ENCODE results near the gene ITGB4.

ITGB4 gene

DNA sequence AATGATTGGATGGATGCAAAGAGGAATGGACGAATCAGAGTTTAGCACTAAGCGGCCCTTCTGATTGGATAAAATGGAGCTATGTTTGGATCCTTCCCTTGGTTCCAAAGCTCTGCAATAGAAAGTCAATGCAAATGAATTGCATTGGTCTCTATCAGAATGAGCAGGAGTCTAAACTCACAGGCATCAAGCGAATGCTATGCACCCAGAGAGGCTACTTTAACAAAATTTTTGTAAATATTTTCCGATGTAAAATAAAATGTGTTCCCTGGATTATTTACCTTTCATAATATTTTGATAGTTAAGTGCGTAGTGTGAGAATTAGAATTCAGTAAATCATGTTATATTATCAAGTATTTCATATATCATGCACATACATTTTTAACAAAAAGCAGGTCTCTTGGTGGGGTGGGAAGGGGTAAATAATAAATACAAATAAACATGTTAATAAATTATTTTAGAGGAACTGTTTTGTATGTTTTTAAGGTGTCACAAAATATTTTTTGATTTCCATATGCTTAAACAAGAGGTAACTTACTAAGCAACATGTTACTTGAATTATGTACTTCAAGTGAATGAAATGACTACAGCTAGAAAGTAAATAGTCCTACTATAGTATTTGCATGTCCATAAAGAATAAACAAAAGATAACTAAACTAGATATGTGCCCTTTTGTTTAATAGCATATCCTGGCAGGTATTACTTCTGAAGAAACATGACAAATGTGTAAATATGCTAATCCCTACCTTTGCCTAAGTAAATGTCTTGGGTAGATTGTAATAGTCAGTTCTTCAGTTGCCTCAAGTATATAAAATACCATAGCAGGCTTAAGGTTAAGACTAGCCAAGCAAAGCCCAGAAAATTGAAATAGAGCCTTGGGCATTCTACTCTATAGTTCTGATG is 59.0 kb downstream of the ITGB4 start:
- TF ChIP-seq, protein P1, sequence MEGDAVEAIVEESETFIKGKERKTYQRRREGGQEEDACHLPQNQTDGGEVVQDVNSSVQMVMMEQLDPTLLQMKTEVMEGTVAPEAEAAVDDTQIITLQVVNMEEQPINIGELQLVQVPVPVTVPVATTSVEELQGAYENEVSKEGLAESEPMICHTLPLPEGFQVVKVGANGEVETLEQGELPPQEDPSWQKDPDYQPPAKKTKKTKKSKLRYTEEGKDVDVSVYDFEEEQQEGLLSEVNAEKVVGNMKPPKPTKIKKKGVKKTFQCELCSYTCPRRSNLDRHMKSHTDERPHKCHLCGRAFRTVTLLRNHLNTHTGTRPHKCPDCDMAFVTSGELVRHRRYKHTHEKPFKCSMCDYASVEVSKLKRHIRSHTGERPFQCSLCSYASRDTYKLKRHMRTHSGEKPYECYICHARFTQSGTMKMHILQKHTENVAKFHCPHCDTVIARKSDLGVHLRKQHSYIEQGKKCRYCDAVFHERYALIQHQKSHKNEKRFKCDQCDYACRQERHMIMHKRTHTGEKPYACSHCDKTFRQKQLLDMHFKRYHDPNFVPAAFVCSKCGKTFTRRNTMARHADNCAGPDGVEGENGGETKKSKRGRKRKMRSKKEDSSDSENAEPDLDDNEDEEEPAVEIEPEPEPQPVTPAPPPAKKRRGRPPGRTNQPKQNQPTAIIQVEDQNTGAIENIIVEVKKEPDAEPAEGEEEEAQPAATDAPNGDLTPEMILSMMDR (conservative IDR thresholded peaks at IDR 0.05; ENCODE audit: low read depth, low read length): no peak
- no peak overlapping the region for H3K4me3 ChIP-seq (ENCODE audit: low read depth, low read length)

DNA sequence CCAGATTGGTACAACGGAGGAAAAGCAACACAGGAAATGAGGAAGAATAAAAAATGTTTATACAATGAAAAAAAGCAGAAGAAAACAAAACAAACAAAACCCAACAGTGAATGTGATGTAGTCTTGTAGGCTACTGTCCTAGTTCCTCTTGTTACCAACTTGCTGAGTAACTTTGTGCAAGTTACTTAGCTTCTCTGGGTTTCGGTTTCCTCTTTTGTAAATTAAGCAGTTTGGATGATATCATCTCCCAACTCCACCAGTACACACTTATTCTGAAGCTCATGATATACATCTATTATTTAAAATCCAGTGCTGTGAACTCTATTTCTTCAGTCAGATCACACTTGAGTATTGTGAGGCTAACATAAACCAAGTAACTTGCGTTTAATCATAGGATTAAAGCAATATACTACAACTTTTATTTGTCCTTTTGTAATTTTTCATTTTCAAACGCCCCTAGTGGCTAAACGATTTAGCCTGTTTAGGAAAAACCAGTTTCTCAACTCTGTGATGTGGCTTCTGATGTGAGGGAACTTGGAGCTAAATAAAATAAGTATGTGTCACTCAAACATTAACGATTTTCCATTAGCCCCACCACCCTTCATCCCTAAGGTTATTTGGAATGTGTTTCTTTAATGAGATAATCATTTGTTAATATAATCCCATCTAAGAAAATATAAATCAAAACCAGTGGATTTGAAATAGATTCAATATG is 62.0 kb downstream of the ITGB4 start:
- DNase-seq (ENCODE audit: low read depth): peak; percentile 79
- peak overlapping the region; percentile 26 for H3K4me3 ChIP-seq (ENCODE audit: low read depth, low read length)

More for the DNA sequence above, 59.0 kb downstream of the ITGB4 start:
- no peak for DNase-seq (ENCODE audit: low read depth)

DNA sequence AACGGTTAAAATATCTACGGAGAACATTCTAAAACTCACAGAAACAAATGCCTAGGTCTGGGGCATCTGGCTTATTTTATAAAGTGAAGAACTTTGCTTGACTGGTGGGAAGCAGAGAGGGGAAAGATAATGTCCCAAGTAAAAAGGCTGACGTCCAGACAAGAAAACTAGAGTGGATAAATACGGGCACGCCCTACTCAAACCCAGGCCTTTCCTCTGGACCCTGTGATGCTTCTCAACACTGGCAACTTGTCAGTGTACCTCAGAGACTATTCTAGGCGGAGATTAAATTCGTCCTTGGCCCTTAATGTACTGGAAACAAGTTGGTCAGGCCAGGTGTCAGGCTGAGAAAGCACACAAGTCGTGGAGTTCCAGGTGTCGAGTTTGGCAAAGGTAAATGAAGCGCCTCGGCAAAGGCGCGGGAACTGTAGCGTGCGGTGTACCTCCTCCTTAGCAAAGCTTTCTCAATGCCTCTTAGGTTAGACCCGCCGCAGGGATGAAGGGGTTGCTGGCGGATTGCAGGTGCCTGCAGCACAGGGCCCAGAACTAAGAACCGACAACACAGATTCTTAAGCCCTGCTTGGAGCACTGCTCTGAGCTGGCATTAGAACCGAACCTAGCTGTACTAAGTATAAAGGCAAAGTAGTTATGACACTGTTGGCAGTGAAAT is 62.7 kb downstream of the ITGB4 start:
- TF ChIP-seq, protein P1 (conservative IDR thresholded peaks at IDR 0.05; ENCODE audit: low read depth, low read length): no peak
- DNase-seq (ENCODE audit: low read depth): no peak
- H3K4me3 ChIP-seq (ENCODE audit: low read depth, low read length): peak overlapping the region; percentile 50

More for the DNA sequence above, 62.0 kb downstream of the ITGB4 start:
- TF ChIP-seq, protein P1 (conservative IDR thresholded peaks at IDR 0.05; ENCODE audit: low read depth, low read length): peak; percentile 69

DNA sequence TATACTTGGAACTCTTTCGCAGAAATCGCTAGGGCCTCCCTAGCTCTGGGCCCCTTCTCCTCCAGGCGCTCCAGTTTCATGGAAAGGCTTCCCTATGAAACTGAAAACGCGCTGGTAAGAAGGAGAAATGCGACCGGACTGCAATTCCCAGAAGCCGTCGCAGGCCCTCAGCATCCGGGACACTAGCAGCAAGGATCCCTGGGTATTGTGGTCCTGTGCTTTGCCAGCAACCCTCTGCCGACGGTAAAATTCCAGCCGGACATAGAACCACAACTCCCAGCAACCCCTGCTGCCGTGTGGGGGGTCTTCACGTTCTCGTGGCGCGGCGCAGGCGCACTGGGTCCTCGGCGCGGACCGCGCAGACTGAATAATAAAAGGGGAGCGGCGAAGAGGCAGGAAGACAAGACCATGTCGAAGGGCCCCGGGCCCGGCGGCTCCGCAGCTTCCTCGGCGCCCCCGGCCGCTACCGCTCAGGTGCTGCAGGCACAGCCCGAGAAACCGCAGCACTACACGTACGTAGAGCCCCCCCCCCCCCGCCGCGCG is 63.3 kb downstream of the ITGB4 start, which contains the start of gene UNK:
UNK (plus strand) TSS at position 334 of the 543 bp plus-strand sequence; CDS start at position 409, 75 bp downstream.
- TF ChIP-seq, protein P1 (conservative IDR thresholded peaks at IDR 0.05; ENCODE audit: low read depth, low read length): no peak
- peak; percentile 100 for DNase-seq (ENCODE audit: low read depth)
- H3K4me3 ChIP-seq (ENCODE audit: low read depth, low read length): peak within 1 kb of the TSS; percentile 77

DNA sequence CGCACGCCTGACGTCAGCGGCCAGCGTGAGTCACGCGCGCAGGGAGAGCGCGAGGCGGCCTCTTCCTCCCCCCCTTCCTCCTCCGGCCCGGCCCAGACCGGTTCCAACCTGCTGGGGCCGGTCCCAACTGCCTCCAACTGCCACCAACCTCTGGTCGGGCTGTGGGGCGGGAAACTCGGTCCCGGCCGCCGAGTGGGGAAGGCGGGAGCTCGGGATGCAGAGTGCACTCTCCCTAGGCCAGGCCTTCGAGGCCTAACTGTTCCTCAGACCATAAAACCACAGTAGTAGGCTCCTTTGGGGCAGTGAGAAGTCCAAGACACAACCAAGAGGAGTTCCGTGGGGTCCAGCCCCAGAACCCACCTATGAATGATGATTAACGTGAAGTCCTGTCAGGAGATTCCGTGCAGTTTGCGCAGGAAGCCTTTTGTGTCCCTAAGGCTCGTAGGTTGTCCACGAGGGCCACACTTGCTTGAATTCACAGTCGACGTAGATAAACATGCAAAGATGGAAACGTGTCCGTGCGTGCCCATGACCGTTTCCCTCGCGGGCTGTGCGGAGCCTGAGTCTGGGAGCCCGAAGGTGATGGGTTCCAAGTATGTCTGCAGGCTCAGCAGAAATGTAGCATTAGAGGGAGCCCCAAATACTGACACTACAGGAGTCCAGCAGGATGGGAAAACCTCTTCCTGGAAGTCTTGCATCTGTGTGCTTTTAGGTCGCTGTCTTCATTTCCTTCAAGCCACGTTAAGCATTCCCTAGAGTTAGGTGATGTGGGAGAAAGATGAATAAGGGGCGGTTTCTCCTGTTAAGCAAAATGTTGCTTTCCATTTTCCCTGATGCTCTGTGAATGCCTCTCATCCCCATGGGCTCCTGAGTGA is 64.0 kb downstream of the ITGB4 start:
- peak overlapping the region; percentile 77 for H3K4me3 ChIP-seq (ENCODE audit: low read depth, low read length)
- peak; percentile 95 for DNase-seq (ENCODE audit: low read depth)
- TF ChIP-seq, protein P1 (conservative IDR thresholded peaks at IDR 0.05; ENCODE audit: low read depth, low read length): no peak

DNA sequence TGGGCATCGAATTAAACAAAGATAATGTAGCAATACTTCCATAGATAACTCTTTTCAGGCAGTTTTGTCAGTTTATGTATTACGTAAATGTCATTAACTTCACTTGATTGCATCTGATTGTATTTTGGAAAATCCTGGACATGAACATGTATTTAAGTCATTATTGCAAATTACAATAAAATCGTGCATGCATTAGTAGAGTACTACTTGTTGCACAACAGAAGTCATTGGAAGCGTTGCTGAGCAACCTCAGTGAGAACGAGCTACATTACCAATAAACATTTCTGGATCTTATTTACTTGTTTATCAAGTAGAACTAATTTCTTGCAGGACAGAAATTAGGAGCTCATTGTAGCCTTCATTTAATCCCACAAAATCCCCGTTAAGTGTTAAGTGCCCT is 70.0 kb downstream of the ITGB4 start:
- H3K4me3 ChIP-seq (ENCODE audit: low read depth, low read length): no peak overlapping the region
- TF ChIP-seq, protein P1 (conservative IDR thresholded peaks at IDR 0.05; ENCODE audit: low read depth, low read length): no peak
- DNase-seq (ENCODE audit: low read depth): no peak
